Peyer's patch (tissue), 4 donors: ENCODE measurements around the gene OSBPL10. TPM values are rescaled to one million over a fixed set of nuclear protein-coding genes. Genes with fewer than 3 reads are reported as not detected.

Experiments
- DNase-seq, 3 donors: peaks; one replicate each; pipeline ENCODE4 v3.0.0-alpha.2; 2017 to 2019
- H3K27ac ChIP-seq, 4 donors: fragments of 200-600 bp; sonication (generic); one replicate each; pipeline ENCODE4 v1.5.1; 2016 to 2019
- H3K27me3 ChIP-seq, 2 donors: fragments of 200-600 bp; sonication (generic); one replicate each; pipeline ENCODE4 v1.5.1; 2019
- H3K36me3 ChIP-seq, 3 donors: fragments of 200-600 bp; sonication (generic); one replicate each; pipeline ENCODE4 v1.5.1; 2016 to 2019
- H3K4me1 ChIP-seq, 4 donors: fragments of 200-600 bp; sonication (generic); one replicate each; pipeline ENCODE4 v1.5.1; 2016 to 2019
- H3K4me3 ChIP-seq, 4 donors: fragments of 200-600 bp; sonication (generic); 1 replicate in 3 of 4; 2 replicates in 1 of 4; pipeline ENCODE4 v1.5.1; 2016 to 2019; ENCODE audit warnings: mild to moderate bottlenecking in 1 of 4
- H3K9me3 ChIP-seq, 4 donors: fragments of 200-600 bp; sonication (generic); one replicate each; pipeline ENCODE4 v1.5.1; 2016 to 2019; ENCODE audit warnings: mild to moderate bottlenecking in 1 of 4
- POLR2A ChIP-seq, 2 donors: fragments of 450-650 bp; IDR thresholded peaks; one replicate each; pipeline ENCODE4 v1.5.1; 2017; ENCODE audit warnings: antibody characterized with exemption in 2 of 2, mild to moderate bottlenecking in 2 of 2, moderate library complexity in 2 of 2
- total RNA-seq, 4 donors: library from RNA; depleted of rRNA; stranded (reverse); fragments of >200 nt; gene quantifications; one replicate each; pipeline ENCODE4 v1.1.0, GENCODE V29; 2016
- TF ChIP-seq, protein P1 (sequence below), 6 experiments: fragments of 450-650 bp in 4 of 6; fragments of 200-600 bp in 2 of 6; sonication (generic) in 1 of 6; IDR thresholded peaks; one replicate each; pipeline ENCODE4 v1.5.1; 2017 to 2019; ENCODE audit warnings: antibody characterized with exemption in 6 of 6, mild to moderate bottlenecking in 3 of 6, moderate library complexity in 1 of 6

The OSBPL10 gene
- total RNA-seq, 4 donors from 2014 or later: 18.5 to 128 (median 60.5) TPM

- H3K36me3 ChIP-seq: no peaks in the 10 kb centered on the region
- no peak for DNase-seq
- no peaks in the 10 kb centered on the region for H3K9me3 ChIP-seq
- no peaks in the 10 kb centered on the region for H3K27me3 ChIP-seq
- TF ChIP-seq, protein P1, sequence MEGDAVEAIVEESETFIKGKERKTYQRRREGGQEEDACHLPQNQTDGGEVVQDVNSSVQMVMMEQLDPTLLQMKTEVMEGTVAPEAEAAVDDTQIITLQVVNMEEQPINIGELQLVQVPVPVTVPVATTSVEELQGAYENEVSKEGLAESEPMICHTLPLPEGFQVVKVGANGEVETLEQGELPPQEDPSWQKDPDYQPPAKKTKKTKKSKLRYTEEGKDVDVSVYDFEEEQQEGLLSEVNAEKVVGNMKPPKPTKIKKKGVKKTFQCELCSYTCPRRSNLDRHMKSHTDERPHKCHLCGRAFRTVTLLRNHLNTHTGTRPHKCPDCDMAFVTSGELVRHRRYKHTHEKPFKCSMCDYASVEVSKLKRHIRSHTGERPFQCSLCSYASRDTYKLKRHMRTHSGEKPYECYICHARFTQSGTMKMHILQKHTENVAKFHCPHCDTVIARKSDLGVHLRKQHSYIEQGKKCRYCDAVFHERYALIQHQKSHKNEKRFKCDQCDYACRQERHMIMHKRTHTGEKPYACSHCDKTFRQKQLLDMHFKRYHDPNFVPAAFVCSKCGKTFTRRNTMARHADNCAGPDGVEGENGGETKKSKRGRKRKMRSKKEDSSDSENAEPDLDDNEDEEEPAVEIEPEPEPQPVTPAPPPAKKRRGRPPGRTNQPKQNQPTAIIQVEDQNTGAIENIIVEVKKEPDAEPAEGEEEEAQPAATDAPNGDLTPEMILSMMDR (IDR thresholded peaks at IDR 0.05): no peak
- no peak for TF ChIP-seq POLR2A (IDR thresholded peaks at IDR 0.05)
- no peak overlapping the region for H3K27ac ChIP-seq
- H3K4me3 ChIP-seq: no peak overlapping the region
- H3K4me1 ChIP-seq: peaks cover 0 to 15% (median 4%) of the 10 kb centered on the region in 4 donors
These were observed 89.1 kb downstream of the OSBPL10 start for GRCh38 chr3:31891876-31892455.

DNA sequence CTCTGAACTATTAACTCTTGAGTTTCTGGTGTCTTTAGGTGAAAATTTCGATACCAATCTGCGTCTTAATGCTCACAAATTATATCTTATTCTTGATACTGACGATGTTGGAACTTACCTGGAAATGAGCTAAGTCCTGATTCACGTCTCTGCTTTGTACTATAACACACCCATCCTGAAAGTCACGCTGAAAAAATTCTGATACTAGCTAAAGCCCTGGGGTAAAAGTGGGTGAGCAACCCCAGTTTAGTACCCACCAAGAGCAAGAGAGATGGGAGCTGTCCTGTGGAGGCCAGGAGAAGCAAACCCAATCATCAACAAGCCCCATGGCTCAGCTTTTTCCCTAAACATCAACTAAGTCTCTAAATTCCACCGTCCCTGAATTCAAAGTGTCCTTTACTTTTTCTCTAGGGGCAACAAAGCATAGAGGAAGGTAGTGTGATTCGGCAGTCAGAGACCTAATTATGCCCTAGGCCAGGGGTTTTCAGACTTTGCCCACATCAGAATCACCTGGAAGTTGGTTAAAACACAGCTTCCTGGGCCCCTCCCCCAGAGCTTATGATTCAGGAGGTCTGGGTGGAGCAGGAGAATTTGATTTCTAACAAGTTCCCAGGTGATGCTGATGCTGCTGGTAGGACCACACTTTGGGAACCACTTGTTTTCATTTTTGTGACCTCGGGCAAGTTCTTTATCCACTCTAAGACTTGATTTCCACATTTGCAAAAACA is 90.2 kb downstream of the OSBPL10 start:
- H3K36me3 ChIP-seq: no peaks in the 10 kb centered on the region
- TF ChIP-seq, protein P1 (IDR thresholded peaks at IDR 0.05): no peak
- no peak for TF ChIP-seq POLR2A (IDR thresholded peaks at IDR 0.05)
- peaks cover 0 to 15% (median 4%) of the 10 kb centered on the region in 4 donors for H3K4me1 ChIP-seq
- H3K4me3 ChIP-seq: no peak overlapping the region
- DNase-seq: no peak
- H3K27me3 ChIP-seq: no peaks in the 10 kb centered on the region
- H3K27ac ChIP-seq: no peak overlapping the region
- H3K9me3 ChIP-seq: no peaks in the 10 kb centered on the region

DNA sequence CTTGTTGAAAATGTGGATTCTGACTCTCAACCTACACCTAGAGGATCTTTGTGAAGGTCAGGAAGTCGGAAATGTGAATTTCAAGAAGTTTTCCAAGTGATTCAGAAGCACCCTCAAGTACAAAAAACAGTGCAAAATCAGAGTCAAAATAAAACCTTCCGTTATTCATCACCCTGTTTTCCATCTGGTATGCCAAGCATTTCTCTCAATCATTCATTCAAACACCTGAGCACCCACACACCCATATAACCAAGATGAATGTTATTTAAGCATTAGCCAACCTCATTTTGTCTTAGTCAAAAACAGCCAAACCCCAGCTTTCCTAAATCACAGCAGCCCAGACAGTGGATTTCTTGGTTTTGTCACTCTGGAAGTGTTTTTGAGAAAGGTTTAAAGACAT is 91.1 kb downstream of the OSBPL10 start:
- Histone ChIP-seq H3K4me1 (peaks cover 0 to 15% (median 4%) of the 10 kb centered on the region in 4 donors), H3K9me3 (no peaks in the 10 kb centered on the region), H3K27ac (no peak overlapping the region), H3K27me3 (no peaks in the 10 kb centered on the region), H3K4me3 (no peak overlapping the region), H3K36me3 (no peaks in the 10 kb centered on the region)
- no peak for DNase-seq
- no peak for TF ChIP-seq POLR2A (IDR thresholded peaks at IDR 0.05)
- TF ChIP-seq, protein P1 (IDR thresholded peaks at IDR 0.05): no peak

DNA sequence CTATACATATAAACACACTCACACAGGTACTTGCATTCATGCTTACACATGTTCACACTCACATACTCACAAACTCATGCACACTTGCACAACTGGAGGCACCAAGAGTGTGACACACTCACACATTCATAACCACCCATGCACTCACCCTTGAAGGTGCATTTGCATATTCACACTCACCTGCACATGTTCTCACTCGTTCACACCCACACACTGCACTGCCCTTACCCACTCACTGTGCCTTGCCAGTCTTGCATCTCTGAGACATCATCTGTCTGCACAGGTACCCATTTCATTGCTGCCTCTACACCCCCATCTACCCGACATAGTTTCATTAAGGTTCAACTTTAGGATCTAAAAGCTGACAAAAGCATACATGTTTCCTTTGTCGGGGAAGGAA is 95.8 kb downstream of the OSBPL10 start:
- Histone ChIP-seq H3K9me3 (no peaks in the 10 kb centered on the region), H3K4me1 (no peaks in the 10 kb centered on the region), H3K4me3 (no peak overlapping the region), H3K27me3 (no peaks in the 10 kb centered on the region), H3K36me3 (no peaks in the 10 kb centered on the region), H3K27ac (no peak overlapping the region)
- TF ChIP-seq, protein P1 (IDR thresholded peaks at IDR 0.05): no peak
- no peak for TF ChIP-seq POLR2A (IDR thresholded peaks at IDR 0.05)
- DNase-seq: no peak

DNA sequence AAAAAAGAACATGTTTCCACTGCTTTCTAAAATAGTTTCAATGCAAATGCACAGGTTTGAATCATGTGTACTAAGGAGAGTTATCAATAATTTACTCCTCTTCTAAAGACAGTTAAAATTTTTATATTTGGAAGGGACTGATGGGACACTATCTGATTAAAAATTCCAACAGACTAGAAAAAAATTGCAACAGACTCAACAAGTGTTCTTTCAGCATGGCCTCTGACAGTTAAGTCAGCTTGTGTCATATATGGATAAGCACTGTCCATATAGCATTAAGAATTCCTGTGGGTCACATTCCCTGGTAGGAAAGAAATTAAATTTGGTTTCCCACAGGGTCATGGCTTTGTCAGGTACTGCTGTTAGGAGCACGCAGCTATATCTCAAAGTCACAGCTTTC is 96.8 kb downstream of the OSBPL10 start:
- Histone ChIP-seq H3K36me3 (no peaks in the 10 kb centered on the region), H3K4me1 (no peaks in the 10 kb centered on the region), H3K27ac (no peak overlapping the region), H3K9me3 (no peaks in the 10 kb centered on the region), H3K4me3 (no peak overlapping the region), H3K27me3 (no peaks in the 10 kb centered on the region)
- no peak for DNase-seq
- TF ChIP-seq POLR2A (IDR thresholded peaks at IDR 0.05): no peak
- TF ChIP-seq, protein P1 (IDR thresholded peaks at IDR 0.05): no peak
